ENCODE results near the gene COL18A1. TPM values are rescaled to one million over a fixed set of nuclear protein-coding genes. Genes with fewer than 3 reads are reported as not detected.

The COL18A1 gene
- total RNA-seq, 1 experiment from 2014 or later = 3.4 TPM

GRCh38 chr21:45393021-45393420 lies 11.9 kb upstream of the COL18A1 start:
- Mint-ChIP-seq H3K27ac (ENCODE audit: low read depth, unreplicated experiment) (no peak overlapping the region), H3K36me3 (ENCODE audit: insufficient read depth, unreplicated experiment) (no peaks in the 10 kb centered on the region), H3K4me1 (ENCODE audit: insufficient read depth, unreplicated experiment) (no peaks in the 10 kb centered on the region), H3K9me3 (ENCODE audit: unreplicated experiment) (no peaks in the 10 kb centered on the region), H3K27me3 (ENCODE audit: insufficient read depth, unreplicated experiment) (peaks cover 60% of the 10 kb centered on the region), H3K4me3 (ENCODE audit: unreplicated experiment) (no peak overlapping the region)
- ChIA-PET CTCF (no interaction called here), POLR2A (no interaction called here)
- TF ChIP-seq CTCF (IDR thresholded peaks at IDR 0.05; ENCODE audit: unreplicated experiment) = no peak
- intact Hi-C loops (cut with micrococcal nuclease) = no loop called here
- DNase-seq (ENCODE audit: unreplicated experiment) = no peak
- BruUV-seq (replicated peaks) = no TSS peak

- Mint-ChIP-seq H3K27ac (ENCODE audit: low read depth, unreplicated experiment) (no peak overlapping the region), H3K36me3 (ENCODE audit: insufficient read depth, unreplicated experiment) (no peaks in the 10 kb centered on the region), H3K4me3 (ENCODE audit: unreplicated experiment) (no peak overlapping the region), H3K27me3 (ENCODE audit: insufficient read depth, unreplicated experiment) (peaks cover 67% of the 10 kb centered on the region), H3K9me3 (ENCODE audit: unreplicated experiment) (no peaks in the 10 kb centered on the region), H3K4me1 (ENCODE audit: insufficient read depth, unreplicated experiment) (no peaks in the 10 kb centered on the region)
- POLR2A ChIA-PET = interaction anchor here (0.6 kb wide), 1 partner anchor 9 kb away, joined by 3 read pairs; no protein-coding TSS in a partner anchor
- no peak for DNase-seq (ENCODE audit: unreplicated experiment)
- CTCF ChIA-PET = interaction anchor here (0.5 kb wide), 1 partner anchor 444 kb away, joined by 3 read pairs; no protein-coding TSS in a partner anchor
- intact Hi-C loops (cut with micrococcal nuclease) = no loop called here
- TF ChIP-seq CTCF (IDR thresholded peaks at IDR 0.05; ENCODE audit: unreplicated experiment) = no peak
- no TSS peak for BruUV-seq (replicated peaks)
Measured at GRCh38 chr21:45393833-45394638, 10.9 kb upstream of the COL18A1 start.

- Mint-ChIP-seq H3K9me3 (ENCODE audit: unreplicated experiment) (peaks cover 8% of the 10 kb centered on the region), H3K27ac (ENCODE audit: low read depth, unreplicated experiment) (no peak overlapping the region), H3K4me3 (ENCODE audit: unreplicated experiment) (no peak overlapping the region), H3K27me3 (ENCODE audit: insufficient read depth, unreplicated experiment) (peaks cover 61% of the 10 kb centered on the region), H3K36me3 (ENCODE audit: insufficient read depth, unreplicated experiment) (no peaks in the 10 kb centered on the region), H3K4me1 (ENCODE audit: insufficient read depth, unreplicated experiment) (no peaks in the 10 kb centered on the region)
- DNase-seq (ENCODE audit: unreplicated experiment) = no peak
- no TSS peak for BruUV-seq (replicated peaks)
- intact Hi-C loops (cut with micrococcal nuclease) = no loop called here
- CTCF ChIA-PET = no interaction called here
- POLR2A ChIA-PET = interaction anchor here (0.6 kb wide), 1 partner anchor 57 kb away, joined by 3 read pairs; no protein-coding TSS in a partner anchor
- no peak for TF ChIP-seq CTCF (IDR thresholded peaks at IDR 0.05; ENCODE audit: unreplicated experiment)
Measured at GRCh38 chr21:45396620-45396995, 8.4 kb upstream of the COL18A1 start.

DNA sequence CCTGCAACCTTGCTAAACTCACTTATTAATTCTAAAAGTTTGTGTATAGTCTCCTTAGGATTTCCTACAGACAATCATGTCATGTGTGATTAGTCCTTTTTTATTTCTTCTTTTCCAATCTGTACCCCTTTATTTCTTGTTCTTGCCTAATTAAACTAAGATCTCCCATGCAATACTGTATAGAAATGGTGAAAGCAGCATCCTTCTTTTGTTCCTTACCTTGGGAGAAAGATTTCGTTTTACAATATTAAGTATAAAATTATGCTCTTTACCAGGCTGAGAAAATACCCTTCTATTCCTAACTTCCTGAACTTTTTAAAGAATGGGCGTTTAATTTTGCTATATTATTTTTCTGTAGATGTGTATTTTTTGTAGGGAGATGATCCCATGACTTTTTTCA lies 7.6 kb upstream of the COL18A1 start:
- intact Hi-C loops (cut with micrococcal nuclease) = no loop called here
- H3K9me3 Mint-ChIP-seq (ENCODE audit: unreplicated experiment) = peaks cover 9% of the 10 kb centered on the region
- no peak for TF ChIP-seq CTCF (IDR thresholded peaks at IDR 0.05; ENCODE audit: unreplicated experiment)
- no TSS peak for BruUV-seq (replicated peaks)
- no peak overlapping the region for H3K4me3 Mint-ChIP-seq (ENCODE audit: unreplicated experiment)
- ChIA-PET POLR2A (no interaction called here), CTCF (no interaction called here)
- no peaks in the 10 kb centered on the region for H3K4me1 Mint-ChIP-seq (ENCODE audit: insufficient read depth, unreplicated experiment)
- H3K27ac Mint-ChIP-seq (ENCODE audit: low read depth, unreplicated experiment) = no peak overlapping the region
- DNase-seq (ENCODE audit: unreplicated experiment) = no peak
- peaks cover 5% of the 10 kb centered on the region for H3K36me3 Mint-ChIP-seq (ENCODE audit: insufficient read depth, unreplicated experiment)
- H3K27me3 Mint-ChIP-seq (ENCODE audit: insufficient read depth, unreplicated experiment) = peaks cover 61% of the 10 kb centered on the region

All from MCF 10A (cell line).